ENCODE data around the gene CCDC68.

The CCDC68 gene

DNA sequence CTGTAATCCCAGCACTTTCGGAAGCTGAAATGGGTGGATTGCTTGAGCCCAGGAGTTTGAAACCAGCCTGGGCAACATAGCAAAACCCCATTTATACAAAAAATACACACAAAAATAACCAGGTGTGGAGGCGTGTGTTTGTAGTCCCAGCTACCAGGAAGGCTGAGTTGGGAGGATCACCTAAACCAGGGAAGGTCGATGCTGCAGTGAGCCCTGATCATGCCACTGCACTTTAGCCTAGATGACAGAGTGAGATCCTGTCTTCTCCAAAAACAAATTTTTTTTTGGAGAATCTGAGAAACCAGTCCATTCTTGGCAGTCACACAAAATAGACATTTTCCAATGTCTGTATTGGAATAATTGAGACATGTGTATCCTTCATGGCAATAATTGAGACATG is 84.2 kb downstream of the CCDC68 start:
- no peak for TF ChIP-seq POLR2AphosphoS5 (IDR thresholded peaks at IDR 0.05; ENCODE audit: low read depth, low read length)
- no peak for TF ChIP-seq FOXP2 (optimal IDR thresholded peaks at IDR 0.05; ENCODE audit: borderline replicate concordance, extremely low read depth, extremely low read length, insufficient read depth)
- no peak for TF ChIP-seq TAF1 (IDR thresholded peaks at IDR 0.05; ENCODE audit: borderline replicate concordance, insufficient read depth, low read length)
- no peak for TF ChIP-seq SIN3A (IDR thresholded peaks at IDR 0.05; ENCODE audit: borderline replicate concordance, insufficient read depth, low read length)
- TF ChIP-seq, protein P1, sequence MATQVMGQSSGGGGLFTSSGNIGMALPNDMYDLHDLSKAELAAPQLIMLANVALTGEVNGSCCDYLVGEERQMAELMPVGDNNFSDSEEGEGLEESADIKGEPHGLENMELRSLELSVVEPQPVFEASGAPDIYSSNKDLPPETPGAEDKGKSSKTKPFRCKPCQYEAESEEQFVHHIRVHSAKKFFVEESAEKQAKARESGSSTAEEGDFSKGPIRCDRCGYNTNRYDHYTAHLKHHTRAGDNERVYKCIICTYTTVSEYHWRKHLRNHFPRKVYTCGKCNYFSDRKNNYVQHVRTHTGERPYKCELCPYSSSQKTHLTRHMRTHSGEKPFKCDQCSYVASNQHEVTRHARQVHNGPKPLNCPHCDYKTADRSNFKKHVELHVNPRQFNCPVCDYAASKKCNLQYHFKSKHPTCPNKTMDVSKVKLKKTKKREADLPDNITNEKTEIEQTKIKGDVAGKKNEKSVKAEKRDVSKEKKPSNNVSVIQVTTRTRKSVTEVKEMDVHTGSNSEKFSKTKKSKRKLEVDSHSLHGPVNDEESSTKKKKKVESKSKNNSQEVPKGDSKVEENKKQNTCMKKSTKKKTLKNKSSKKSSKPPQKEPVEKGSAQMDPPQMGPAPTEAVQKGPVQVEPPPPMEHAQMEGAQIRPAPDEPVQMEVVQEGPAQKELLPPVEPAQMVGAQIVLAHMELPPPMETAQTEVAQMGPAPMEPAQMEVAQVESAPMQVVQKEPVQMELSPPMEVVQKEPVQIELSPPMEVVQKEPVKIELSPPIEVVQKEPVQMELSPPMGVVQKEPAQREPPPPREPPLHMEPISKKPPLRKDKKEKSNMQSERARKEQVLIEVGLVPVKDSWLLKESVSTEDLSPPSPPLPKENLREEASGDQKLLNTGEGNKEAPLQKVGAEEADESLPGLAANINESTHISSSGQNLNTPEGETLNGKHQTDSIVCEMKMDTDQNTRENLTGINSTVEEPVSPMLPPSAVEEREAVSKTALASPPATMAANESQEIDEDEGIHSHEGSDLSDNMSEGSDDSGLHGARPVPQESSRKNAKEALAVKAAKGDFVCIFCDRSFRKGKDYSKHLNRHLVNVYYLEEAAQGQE (IDR thresholded peaks at IDR 0.05; ENCODE audit: insufficient read depth in 1 of 2, low read depth in 2 of 2, low read length in 2 of 2): no peak

DNA sequence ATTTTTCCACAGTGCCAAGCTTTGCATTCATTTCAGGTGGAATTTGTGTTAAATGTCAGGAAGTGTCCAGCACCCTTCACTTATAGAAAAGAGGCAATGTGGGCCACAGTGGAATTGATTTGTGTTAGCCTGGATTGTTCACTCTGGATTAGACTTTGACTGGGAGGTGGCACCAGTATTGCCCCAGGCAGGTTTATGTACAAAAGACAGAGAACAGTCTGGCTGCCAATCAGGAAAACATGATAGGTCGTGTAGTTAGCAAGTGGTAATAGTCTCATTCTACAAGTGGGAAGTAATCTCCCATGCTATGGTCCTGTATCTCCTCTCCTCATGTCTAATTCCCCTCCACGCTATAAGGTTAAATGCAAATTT is 85.4 kb downstream of the CCDC68 start:
- TF ChIP-seq SIN3A (IDR thresholded peaks at IDR 0.05; ENCODE audit: borderline replicate concordance, insufficient read depth, low read length) (no peak), FOXP2 (optimal IDR thresholded peaks at IDR 0.05; ENCODE audit: borderline replicate concordance, extremely low read depth, extremely low read length, insufficient read depth) (no peak), POLR2AphosphoS5 (IDR thresholded peaks at IDR 0.05; ENCODE audit: low read depth, low read length) (no peak), TAF1 (IDR thresholded peaks at IDR 0.05; ENCODE audit: borderline replicate concordance, insufficient read depth, low read length) (no peak)
- TF ChIP-seq, protein P1 (IDR thresholded peaks at IDR 0.05; ENCODE audit: insufficient read depth in 1 of 2, low read depth in 2 of 2, low read length in 2 of 2): no peak

DNA sequence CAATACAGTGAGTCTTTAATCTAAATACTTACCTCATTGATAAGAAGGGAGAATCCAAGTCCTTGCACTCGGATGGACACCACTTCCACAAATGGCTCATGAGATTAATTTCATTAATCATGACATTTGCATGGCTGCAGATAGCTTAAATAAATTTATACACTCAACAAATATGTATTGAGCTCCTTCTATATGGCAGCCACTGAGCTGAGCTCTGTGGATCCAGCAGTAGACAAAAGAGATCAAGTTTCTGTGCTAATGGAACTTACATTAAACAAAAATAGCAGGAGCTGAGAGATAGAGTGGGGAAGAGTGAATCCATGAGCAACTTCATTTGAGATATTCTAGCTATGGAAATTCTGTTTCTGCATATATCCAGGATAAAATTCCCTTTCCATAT is 86.6 kb downstream of the CCDC68 start:
- no peak for TF ChIP-seq SIN3A (IDR thresholded peaks at IDR 0.05; ENCODE audit: borderline replicate concordance, insufficient read depth, low read length)
- no peak for TF ChIP-seq TAF1 (IDR thresholded peaks at IDR 0.05; ENCODE audit: borderline replicate concordance, insufficient read depth, low read length)
- TF ChIP-seq, protein P1 (IDR thresholded peaks at IDR 0.05; ENCODE audit: insufficient read depth in 1 of 2, low read depth in 2 of 2, low read length in 2 of 2): no peak
- no peak for TF ChIP-seq FOXP2 (optimal IDR thresholded peaks at IDR 0.05; ENCODE audit: borderline replicate concordance, extremely low read depth, extremely low read length, insufficient read depth)
- TF ChIP-seq POLR2AphosphoS5 (IDR thresholded peaks at IDR 0.05; ENCODE audit: low read depth, low read length): no peak

DNA sequence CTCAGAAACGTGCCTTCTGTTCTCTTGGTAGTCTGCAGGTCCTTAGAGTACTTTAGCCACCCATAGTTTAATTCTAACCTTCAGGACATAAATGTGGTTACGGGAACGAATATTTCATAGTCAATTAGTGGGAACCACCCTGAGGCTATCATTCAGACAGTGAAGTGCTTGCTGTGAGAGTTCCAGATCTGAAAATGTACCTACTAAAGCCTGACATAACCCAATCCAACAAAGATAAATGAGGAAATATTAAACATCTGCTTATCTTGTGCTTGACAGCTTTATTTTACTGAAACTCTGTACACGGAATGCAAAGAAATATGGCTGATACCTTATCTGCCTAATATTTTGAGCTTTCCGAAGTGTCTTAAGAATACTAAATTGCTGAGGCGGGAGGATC is 88.0 kb downstream of the CCDC68 start:
- no peak for TF ChIP-seq TAF1 (IDR thresholded peaks at IDR 0.05; ENCODE audit: borderline replicate concordance, insufficient read depth, low read length)
- no peak for TF ChIP-seq POLR2AphosphoS5 (IDR thresholded peaks at IDR 0.05; ENCODE audit: low read depth, low read length)
- no peak for TF ChIP-seq SIN3A (IDR thresholded peaks at IDR 0.05; ENCODE audit: borderline replicate concordance, insufficient read depth, low read length)
- TF ChIP-seq FOXP2 (optimal IDR thresholded peaks at IDR 0.05; ENCODE audit: borderline replicate concordance, extremely low read depth, extremely low read length, insufficient read depth): no peak
- TF ChIP-seq, protein P1 (IDR thresholded peaks at IDR 0.05; ENCODE audit: insufficient read depth in 1 of 2, low read depth in 2 of 2, low read length in 2 of 2): no peak

DNA sequence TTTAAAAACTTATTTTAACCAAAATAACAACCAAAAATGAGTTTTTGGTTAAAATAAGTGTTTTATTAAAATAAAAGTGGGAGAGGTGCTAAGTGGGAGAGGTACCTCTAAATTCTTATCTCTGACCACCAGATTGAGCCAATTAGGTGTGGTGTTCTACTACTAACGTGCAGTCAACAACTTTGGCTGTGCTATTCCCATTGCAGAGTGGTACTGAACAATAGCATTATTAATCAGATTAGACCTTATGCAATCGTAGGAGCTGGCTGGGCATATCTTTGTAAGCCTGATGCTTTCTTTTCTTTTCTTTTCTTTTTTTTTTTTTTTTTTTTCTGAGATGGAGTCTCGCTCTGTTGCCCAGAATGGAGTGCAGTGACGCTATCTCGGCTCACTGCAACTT is 92.1 kb downstream of the CCDC68 start:
- no peak for TF ChIP-seq SIN3A (IDR thresholded peaks at IDR 0.05; ENCODE audit: borderline replicate concordance, insufficient read depth, low read length)
- TF ChIP-seq, protein P1 (IDR thresholded peaks at IDR 0.05; ENCODE audit: insufficient read depth in 1 of 2, low read depth in 2 of 2, low read length in 2 of 2): no peak
- TF ChIP-seq FOXP2 (optimal IDR thresholded peaks at IDR 0.05; ENCODE audit: borderline replicate concordance, extremely low read depth, extremely low read length, insufficient read depth): no peak
- TF ChIP-seq POLR2AphosphoS5 (IDR thresholded peaks at IDR 0.05; ENCODE audit: low read depth, low read length): no peak
- TF ChIP-seq TAF1 (IDR thresholded peaks at IDR 0.05; ENCODE audit: borderline replicate concordance, insufficient read depth, low read length): no peak

All from PFSK-1 (cell line).